Ectodermal cell (in vitro differentiated cells): ENCODE measurements around the gene CEP131.
A peak's percentile ranks its signal among the peaks of the same experiment; 100 is the strongest.

ENCODE experiments used
- H3K27ac ChIP-seq: 2 replicates; pipeline ENCODE4 v1.7.0; 2013; ENCODE audit warnings: mild to moderate bottlenecking, low read depth, low read length; ENCODE audit not compliant: insufficient read depth, poor library complexity, severe bottlenecking
- H3K27me3 ChIP-seq: 2 replicates; pipeline ENCODE4 v1.7.0; 2013; ENCODE audit warnings: mild to moderate bottlenecking, low read length; ENCODE audit not compliant: insufficient read depth, control insufficient read depth, poor library complexity, severe bottlenecking
- H3K36me3 ChIP-seq: one replicate; pipeline ENCODE4 v1.7.0; 2013; ENCODE audit warnings: low read length; ENCODE audit not compliant: control insufficient read depth, insufficient read depth
- H3K4me1 ChIP-seq: one replicate; pipeline ENCODE4 v1.7.0; 2013; ENCODE audit warnings: low read length; ENCODE audit not compliant: control insufficient read depth, insufficient read depth
- H3K4me3 ChIP-seq: 2 replicates; pipeline ENCODE4 v1.7.0; 2013; ENCODE audit warnings: low read depth, low read length, control low read depth; ENCODE audit not compliant: insufficient read depth
- H3K9me3 ChIP-seq: 2 replicates; pipeline ENCODE4 v1.7.0; 2013; ENCODE audit warnings: mild to moderate bottlenecking, low read length, moderate library complexity; ENCODE audit not compliant: control insufficient read depth
- WGBS, 2 experiments: methylation state at CpG; one replicate each; pipeline ENCODE4 v1.1.7; 2013; ENCODE audit warnings: missing lambda C conversion rate in 2 of 2; 5-methylcytosine and 5-hydroxymethylcytosine counted together

The CEP131 gene

DNA sequence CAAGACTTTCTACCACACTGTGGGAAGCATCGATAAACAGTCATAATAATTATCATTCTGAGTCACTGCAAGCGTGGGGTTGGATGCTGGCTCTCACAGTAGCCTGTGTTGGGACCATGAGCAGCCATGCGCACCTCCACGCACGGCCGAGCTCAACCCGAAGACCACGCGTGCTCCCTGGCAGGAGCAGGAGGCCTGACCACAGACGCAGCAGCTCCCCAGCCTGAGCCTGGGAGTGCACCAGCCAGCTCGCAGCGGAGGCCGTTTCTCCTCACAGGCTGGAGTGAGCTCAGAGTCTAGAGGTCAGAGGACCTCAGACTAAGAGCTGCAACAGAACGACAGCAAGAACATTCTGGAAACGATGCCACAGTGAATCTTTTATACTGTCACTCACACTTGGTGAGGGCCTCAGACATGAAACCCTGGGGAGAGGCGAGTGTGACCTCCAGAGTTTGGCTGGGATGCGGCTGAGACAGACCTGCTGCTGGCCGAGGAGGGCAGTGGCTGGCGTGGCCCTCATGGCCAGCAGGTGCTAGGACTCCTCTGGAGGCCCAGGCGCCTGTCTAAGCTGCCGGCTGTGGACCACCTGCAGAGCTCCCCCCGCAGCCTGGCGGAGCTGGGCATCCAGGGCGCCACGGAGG, 22.4 kb upstream of the CEP131 start:
- 92 to 94% methylated on average over 25 of the region's 25 CpGs for WGBS, 2 experiments
- Histone ChIP-seq H3K27me3 (no peaks in the 10 kb centered on the region), H3K4me1 (peaks cover 1% of the 10 kb centered on the region), H3K9me3 (no peaks in the 10 kb centered on the region), H3K27ac (no peak overlapping the region), H3K4me3 (no peak overlapping the region), H3K36me3 (peaks cover 2% of the 10 kb centered on the region)

DNA sequence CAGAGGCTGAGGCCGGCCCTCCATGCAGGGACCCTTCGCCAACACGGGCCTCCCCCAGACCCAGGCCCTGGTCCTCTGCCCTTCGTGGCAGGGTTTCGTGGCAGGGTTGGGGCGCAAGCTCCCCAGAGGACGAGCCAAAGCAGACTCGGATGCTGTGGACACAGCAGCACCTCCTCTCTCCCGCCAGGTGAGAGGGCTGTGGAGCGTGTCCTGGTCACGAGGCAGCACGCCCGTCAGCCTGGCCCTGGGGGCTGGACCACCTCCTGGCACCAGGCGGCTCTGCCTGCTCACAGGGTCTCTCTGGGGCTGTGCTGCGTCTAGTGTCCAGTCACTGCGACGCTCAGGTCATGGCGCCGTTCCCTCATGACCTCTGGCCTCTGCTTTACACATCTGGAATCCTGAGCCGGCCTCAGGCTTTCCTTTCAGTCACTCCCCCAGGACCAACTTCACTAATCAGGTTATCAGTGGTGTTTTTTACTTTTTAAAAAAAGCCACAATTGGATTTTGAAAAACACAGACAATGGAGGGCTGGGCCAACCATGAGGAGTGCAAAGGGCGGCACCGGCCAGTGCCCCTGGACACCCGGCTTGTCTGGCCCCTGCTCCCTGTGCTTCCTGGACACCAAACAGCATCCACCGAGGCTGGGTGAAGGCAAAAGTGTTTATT, 21.7 kb upstream of the CEP131 start:
- Histone ChIP-seq H3K9me3 (no peaks in the 10 kb centered on the region), H3K27ac (no peak overlapping the region), H3K27me3 (no peaks in the 10 kb centered on the region), H3K4me3 (no peak overlapping the region), H3K4me1 (peaks cover 4% of the 10 kb centered on the region), H3K36me3 (peaks cover 2% of the 10 kb centered on the region)
- WGBS, 2 experiments = 90 to 91% methylated on average over 24 of the region's 24 CpGs

DNA sequence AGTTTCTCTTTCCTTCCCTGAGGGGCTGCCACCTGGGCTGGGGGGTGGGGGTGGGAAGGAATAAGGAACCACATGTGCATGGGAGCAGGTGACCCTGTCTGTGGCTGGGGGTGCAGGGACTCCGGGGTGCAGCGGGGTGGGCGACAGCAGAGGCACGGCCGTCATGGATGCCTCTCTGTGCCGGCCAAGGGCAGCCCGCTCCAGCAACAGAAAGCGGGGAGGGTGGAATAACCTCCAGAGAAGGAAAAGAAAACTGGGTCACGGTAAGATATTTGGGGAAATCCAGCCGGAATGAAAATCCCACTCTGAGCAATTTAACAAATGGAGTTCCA, 20.5 kb upstream of the CEP131 start:
- WGBS, 2 experiments = 93 to 94% methylated on average over 10 of the region's 10 CpGs
- Histone ChIP-seq H3K9me3 (no peaks in the 10 kb centered on the region), H3K4me1 (peaks cover 4% of the 10 kb centered on the region), H3K27me3 (no peaks in the 10 kb centered on the region), H3K36me3 (no peaks in the 10 kb centered on the region), H3K27ac (no peak overlapping the region), H3K4me3 (no peak overlapping the region)

DNA sequence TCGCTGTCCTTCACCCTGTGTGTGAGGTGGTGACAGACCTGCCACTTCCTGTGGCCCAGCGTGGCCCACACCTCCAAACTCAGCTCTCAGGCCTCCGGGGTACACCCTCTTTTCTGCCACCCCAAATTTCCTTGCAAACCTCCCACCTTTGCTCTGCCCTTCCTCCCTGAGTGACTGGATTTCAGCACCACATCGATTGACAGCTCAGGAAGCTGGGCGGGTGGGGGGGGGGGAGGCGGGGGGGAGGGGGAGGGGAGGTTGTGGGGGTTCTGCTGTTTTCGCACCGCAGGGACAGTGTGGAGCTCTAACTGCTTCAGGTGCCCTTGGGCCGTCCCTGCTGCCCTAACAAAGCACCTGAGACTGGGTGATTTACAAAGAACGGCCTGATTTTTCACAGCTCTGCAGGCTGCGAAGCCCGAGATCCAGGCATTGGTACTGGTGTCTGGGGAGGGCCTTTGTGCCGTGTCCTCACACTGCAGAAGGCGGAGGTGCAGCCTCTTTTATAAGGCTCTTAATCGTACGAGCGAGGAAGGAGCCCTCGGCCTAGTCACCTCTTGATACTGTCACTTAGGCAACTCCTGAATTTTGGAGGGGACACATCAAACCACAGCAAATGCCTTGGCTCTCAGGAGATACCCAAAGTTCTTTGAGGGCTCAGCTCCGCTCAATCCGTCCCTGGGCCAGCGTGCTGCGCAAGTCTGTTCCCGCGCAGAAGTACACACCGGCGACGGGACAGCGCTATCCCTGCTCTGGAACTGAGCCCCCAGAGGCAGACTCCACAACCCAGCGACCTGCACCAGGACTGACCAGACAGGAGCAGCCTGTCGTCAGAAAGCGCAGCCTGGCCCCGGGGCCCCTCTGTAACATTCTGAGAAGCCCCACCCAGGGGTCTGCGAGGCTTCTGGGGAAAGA, 19.9 kb upstream of the CEP131 start:
- 89% methylated on average over 30 of the region's 33 CpGs for WGBS, 2 experiments
- H3K4me1 ChIP-seq = peaks cover 9% of the 10 kb centered on the region
- H3K36me3 ChIP-seq = no peaks in the 10 kb centered on the region
- H3K9me3 ChIP-seq = no peaks in the 10 kb centered on the region
- no peak overlapping the region for H3K4me3 ChIP-seq
- H3K27me3 ChIP-seq = no peaks in the 10 kb centered on the region
- H3K27ac ChIP-seq = no peak overlapping the region

DNA sequence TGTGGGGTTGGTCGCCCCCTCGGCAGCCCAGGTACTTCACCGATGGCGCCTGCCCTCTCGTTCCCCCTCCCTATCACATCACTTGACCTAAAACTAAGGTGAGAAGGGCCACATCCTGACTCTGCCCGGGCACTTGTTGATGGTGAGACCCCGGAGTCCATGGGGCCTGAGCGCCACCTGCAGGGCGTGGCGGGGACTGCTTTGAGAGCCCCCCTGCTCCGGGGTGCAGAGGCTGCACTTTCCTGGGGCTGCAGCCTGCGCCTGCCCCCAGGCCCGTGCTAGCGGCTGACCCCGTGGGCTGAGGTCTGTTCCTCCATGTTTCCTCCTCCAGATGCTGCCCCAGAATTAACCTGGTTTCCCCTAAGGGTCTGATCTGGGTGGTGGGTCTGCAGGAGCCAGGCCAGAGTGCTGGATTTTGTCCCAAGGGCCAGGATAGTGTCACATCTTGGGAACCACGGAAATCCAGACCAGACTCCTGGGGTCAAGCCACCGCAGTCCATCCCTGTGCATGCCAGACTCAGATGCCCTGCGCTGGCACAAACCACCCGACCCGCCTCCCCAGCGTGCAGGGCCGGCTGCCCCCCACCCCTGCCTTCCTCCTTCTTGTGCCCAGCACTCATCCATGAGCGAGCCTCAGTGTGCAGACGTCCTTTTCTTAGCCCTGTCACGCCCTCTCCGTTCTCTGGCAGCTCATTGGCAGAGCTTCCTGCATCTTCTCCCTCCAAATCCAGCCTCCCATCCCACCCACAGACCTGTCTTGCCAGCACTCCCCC, 19.1 kb upstream of the CEP131 start:
- Histone ChIP-seq H3K27ac (no peak overlapping the region), H3K36me3 (no peaks in the 10 kb centered on the region), H3K4me3 (no peak overlapping the region), H3K27me3 (no peaks in the 10 kb centered on the region), H3K4me1 (peaks cover 12% of the 10 kb centered on the region), H3K9me3 (no peaks in the 10 kb centered on the region)
- 66 to 69% methylated on average over 26 of the region's 26 CpGs for WGBS, 2 experiments

GRCh38 chr17:81241203-81241602, 18.4 kb upstream of the CEP131 start:
- Histone ChIP-seq H3K4me3 (no peak overlapping the region), H3K27me3 (no peaks in the 10 kb centered on the region), H3K36me3 (no peaks in the 10 kb centered on the region), H3K9me3 (no peaks in the 10 kb centered on the region), H3K4me1 (peaks cover 12% of the 10 kb centered on the region), H3K27ac (no peak overlapping the region)
- 93% methylated on average over 10 of the region's 10 CpGs for WGBS, 2 experiments

GRCh38 chr17:81240761-81241160, 18.0 kb upstream of the CEP131 start:
- Histone ChIP-seq H3K27me3 (no peaks in the 10 kb centered on the region), H3K9me3 (no peaks in the 10 kb centered on the region), H3K4me3 (no peak overlapping the region), H3K27ac (no peak overlapping the region), H3K4me1 (peaks cover 12% of the 10 kb centered on the region), H3K36me3 (no peaks in the 10 kb centered on the region)
- 94% methylated on average over 8 of the region's 8 CpGs for WGBS, 2 experiments

- H3K4me1 ChIP-seq = peaks cover 12% of the 10 kb centered on the region
- H3K4me3 ChIP-seq = peak overlapping the region; percentile 96
- H3K27ac ChIP-seq = no peak overlapping the region
- H3K36me3 ChIP-seq = no peaks in the 10 kb centered on the region
- WGBS, 2 experiments = 21 to 22% methylated on average over 37 of the region's 37 CpGs
- H3K9me3 ChIP-seq = no peaks in the 10 kb centered on the region
- H3K27me3 ChIP-seq = no peaks in the 10 kb centered on the region
These were observed 17.2 kb upstream of the CEP131 start for GRCh38 chr17:81239714-81240555.
